D721Med (cell line): ENCODE results near the gene B3GNT5.

Experiments
- DNase-seq: peaks from one replicate; pipeline ENCODE4 v3.0.0; 2011; ENCODE audit warnings: low spot score; ENCODE audit not compliant: insufficient read length
- FAIRE-seq: peaks from 2 replicates; lab custom pipeline; 2011; peaks lifted over from hg19 to GRCh38; lab: Jason Lieb, UNC
- CTCF ChIP-seq: IDR thresholded peaks from 2 replicates; pipeline ENCODE4 v1.5.1; 2012; ENCODE audit warnings: mild to moderate bottlenecking, control low read depth; ENCODE audit not compliant: insufficient read depth; ENCODE audit errors: missing control alignments

The B3GNT5 gene

GRCh38 chr3:183301937-183302580 is 49.0 kb downstream of the B3GNT5 start:
- FAIRE-seq (no peak), DNase-seq (no peak)
- no peak for TF ChIP-seq CTCF

GRCh38 chr3:183303690-183304089 is 50.6 kb downstream of the B3GNT5 start:
- FAIRE-seq (no peak), DNase-seq (no peak)

GRCh38 chr3:183306798-183307671 is 54.0 kb downstream of the B3GNT5 start:
- DNase-seq: no peak
- TF ChIP-seq CTCF: no peak
- no peak for FAIRE-seq

More at GRCh38 chr3:183303690-183304089, 50.6 kb downstream of the B3GNT5 start:
- no peak for TF ChIP-seq CTCF

GRCh38 chr3:183307749-183308148 is 54.7 kb downstream of the B3GNT5 start:
- TF ChIP-seq CTCF: no peak
- FAIRE-seq (no peak), DNase-seq (no peak)

- TF ChIP-seq CTCF: no peak
- no peak for DNase-seq
- no peak for FAIRE-seq
These were observed 55.7 kb downstream of the B3GNT5 start for GRCh38 chr3:183308751-183309150.

- DNase-seq (no peak), FAIRE-seq (no peak)
- no peak for TF ChIP-seq CTCF
These were observed 56.2 kb downstream of the B3GNT5 start for GRCh38 chr3:183309276-183309675.

- no peak for DNase-seq
- TF ChIP-seq CTCF: no peak
- no peak for FAIRE-seq
These were observed 57.9 kb downstream of the B3GNT5 start for GRCh38 chr3:183310936-183311335.
